ENCODE measurements around the gene TUFM. TPM values are rescaled to one million over a fixed set of nuclear protein-coding genes. Genes with fewer than 3 reads are reported as not detected.
"Not testable (repeated sequence)": the region's sequence is repeated elsewhere in the genome, so short reads cannot be mapped to it uniquely, and the experiment has no call there.

Gene TUFM
- total and polyA plus RNA-seq, 11 donors: 179 to 384 (median 226) TPM

GRCh38 chr16:28869201-28869600, 23.1 kb upstream of the TUFM start:
- TF ChIP-seq POLR2A (IDR thresholded peaks at IDR 0.05) (no peak), CTCF (IDR thresholded peaks at IDR 0.05) (no peak)
- WGBS, 4 donors: 90 to 95% (median 93%) methylated on average over 10 to 11 of the region's 11 CpGs
- Histone ChIP-seq H3K4me1 (peaks cover 0 to 21% (median 13%) of the 10 kb centered on the region in 12 donors), H3K27ac (no peak overlapping the region), H3K9me3 (no peaks in the 10 kb centered on the region), H3K27me3 (no peaks in the 10 kb centered on the region), H3K4me3 (no peak overlapping the region), H3K36me3 (peaks cover 2 to 76% (median 73%) of the 10 kb centered on the region in 9 donors)
- no peak for ATAC-seq
- DNase-seq: no peak
- intact Hi-C loops (cut with DNase I): loop anchor here in 2 of 10 donors (5.0 to 10.0 kb wide), 3 partner anchors 56 to 78 kb away; partner anchors contain the start of gene RABEP2 (in 1 of the 2)

- WGBS, 4 donors: 84 to 90% (median 88%) methylated on average over 5 to 9 of the region's 9 CpGs
Observed at GRCh38 chr16:28867646-28868045, 21.5 kb upstream of the TUFM start.

GRCh38 chr16:28867241-28867640, 21.1 kb upstream of the TUFM start:
- intact Hi-C loops (cut with DNase I): loop anchor here in 2 of 10 donors (5.0 to 10.0 kb wide), 3 partner anchors 58 to 80 kb away; partner anchors contain the start of gene RABEP2 (in 1 of the 2)
- TF ChIP-seq POLR2A (IDR thresholded peaks at IDR 0.05): no peak
- TF ChIP-seq CTCF (IDR thresholded peaks at IDR 0.05): no peak
- Histone ChIP-seq H3K4me1 (peaks cover 0 to 31% (median 19%) of the 10 kb centered on the region in 12 donors), H3K27me3 (no peaks in the 10 kb centered on the region), H3K36me3 (peaks cover 2 to 57% (median 54%) of the 10 kb centered on the region in 9 donors), H3K27ac (no peak overlapping the region), H3K9me3 (no peaks in the 10 kb centered on the region), H3K4me3 (no peak overlapping the region)
- ATAC-seq (no peak), DNase-seq (no peak)
- WGBS, 4 donors: 85 to 93% (median 88%) methylated on average over 13 of the region's 13 CpGs

More at GRCh38 chr16:28867646-28868045, 21.5 kb upstream of the TUFM start:
- H3K27ac ChIP-seq, H3K9me3 ChIP-seq, H3K27me3 ChIP-seq, DNase-seq, ATAC-seq, H3K4me3 ChIP-seq: not testable (repeated sequence)
- Histone ChIP-seq H3K4me1 (peaks cover 0 to 27% (median 16%) of the 10 kb centered on the region in 12 donors), H3K36me3 (peaks cover 2 to 61% (median 58%) of the 10 kb centered on the region in 9 donors)
- intact Hi-C loops (cut with DNase I): loop anchor here in 2 of 10 donors (5.0 to 10.0 kb wide), 3 partner anchors 57 to 80 kb away; partner anchors contain the start of gene RABEP2 (in 1 of the 2)

GRCh38 chr16:28866454-28866804, 20.3 kb upstream of the TUFM start:
- intact Hi-C loops (cut with DNase I): loop anchor here in 2 of 10 donors (5.0 to 10.0 kb wide), 3 partner anchors 58 to 81 kb away; partner anchors contain the start of gene RABEP2 (in 1 of the 2)
- DNase-seq: no peak
- Histone ChIP-seq H3K27ac (no peak overlapping the region), H3K9me3 (no peaks in the 10 kb centered on the region), H3K4me1 (peaks cover 0 to 32% (median 19%) of the 10 kb centered on the region in 12 donors), H3K36me3 (peaks cover 2 to 49% (median 46%) of the 10 kb centered on the region in 9 donors), H3K27me3 (no peaks in the 10 kb centered on the region), H3K4me3 (no peak overlapping the region)
- 77 to 82% (median 80%) methylated on average over 16 to 17 of the region's 17 CpGs for WGBS, 4 donors
- no peak for ATAC-seq
- TF ChIP-seq POLR2A (IDR thresholded peaks at IDR 0.05): no peak
- TF ChIP-seq CTCF (IDR thresholded peaks at IDR 0.05): no peak
